ENCODE results near the gene KHK.

The KHK gene

DNA sequence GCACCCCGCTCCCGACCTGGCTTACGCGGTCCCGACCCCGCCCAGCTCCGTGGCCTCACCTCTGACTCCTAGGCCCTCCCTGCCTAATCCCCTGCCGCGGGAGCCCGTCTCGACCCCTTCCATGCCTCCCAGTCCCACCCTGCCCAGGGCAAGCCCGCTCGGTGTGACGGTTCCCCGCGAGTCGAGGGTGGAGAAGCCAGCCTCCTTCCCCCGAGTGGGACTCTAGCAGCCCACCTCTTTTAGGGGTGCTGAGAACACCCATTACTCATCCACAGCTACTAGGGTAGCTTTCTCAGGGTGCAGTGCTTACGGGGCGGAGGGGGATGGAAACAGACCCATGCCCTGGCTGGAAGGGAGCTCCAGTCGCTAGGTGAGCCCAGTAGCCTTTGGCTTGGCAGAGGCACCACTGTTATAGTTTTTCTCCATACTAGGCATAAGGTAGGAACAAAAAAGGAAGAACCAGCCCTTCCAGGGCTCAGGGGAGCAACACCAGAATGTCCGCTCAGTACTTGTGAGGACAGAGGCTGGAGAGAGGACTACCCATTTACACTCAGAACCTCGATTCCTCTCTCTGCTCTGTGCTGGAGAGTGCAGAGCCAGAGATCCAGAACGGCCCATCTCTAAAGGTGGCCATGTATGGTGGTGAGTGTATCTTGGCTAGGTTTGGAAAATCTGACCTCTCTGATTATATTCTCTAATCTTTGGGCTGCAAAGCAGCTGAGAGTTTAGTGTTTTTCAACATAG lies 34.5 kb upstream of the KHK start:
- TF ChIP-seq, protein P1, sequence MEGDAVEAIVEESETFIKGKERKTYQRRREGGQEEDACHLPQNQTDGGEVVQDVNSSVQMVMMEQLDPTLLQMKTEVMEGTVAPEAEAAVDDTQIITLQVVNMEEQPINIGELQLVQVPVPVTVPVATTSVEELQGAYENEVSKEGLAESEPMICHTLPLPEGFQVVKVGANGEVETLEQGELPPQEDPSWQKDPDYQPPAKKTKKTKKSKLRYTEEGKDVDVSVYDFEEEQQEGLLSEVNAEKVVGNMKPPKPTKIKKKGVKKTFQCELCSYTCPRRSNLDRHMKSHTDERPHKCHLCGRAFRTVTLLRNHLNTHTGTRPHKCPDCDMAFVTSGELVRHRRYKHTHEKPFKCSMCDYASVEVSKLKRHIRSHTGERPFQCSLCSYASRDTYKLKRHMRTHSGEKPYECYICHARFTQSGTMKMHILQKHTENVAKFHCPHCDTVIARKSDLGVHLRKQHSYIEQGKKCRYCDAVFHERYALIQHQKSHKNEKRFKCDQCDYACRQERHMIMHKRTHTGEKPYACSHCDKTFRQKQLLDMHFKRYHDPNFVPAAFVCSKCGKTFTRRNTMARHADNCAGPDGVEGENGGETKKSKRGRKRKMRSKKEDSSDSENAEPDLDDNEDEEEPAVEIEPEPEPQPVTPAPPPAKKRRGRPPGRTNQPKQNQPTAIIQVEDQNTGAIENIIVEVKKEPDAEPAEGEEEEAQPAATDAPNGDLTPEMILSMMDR (IDR thresholded peaks at IDR 0.05; ENCODE audit: insufficient read depth, low read depth, low read length, missing control alignments) = no peak
- DNase-seq (ENCODE audit: low read depth) = no peak
- peak overlapping the region; percentile 86 for H3K4me3 ChIP-seq (ENCODE audit: low read length)

DNA sequence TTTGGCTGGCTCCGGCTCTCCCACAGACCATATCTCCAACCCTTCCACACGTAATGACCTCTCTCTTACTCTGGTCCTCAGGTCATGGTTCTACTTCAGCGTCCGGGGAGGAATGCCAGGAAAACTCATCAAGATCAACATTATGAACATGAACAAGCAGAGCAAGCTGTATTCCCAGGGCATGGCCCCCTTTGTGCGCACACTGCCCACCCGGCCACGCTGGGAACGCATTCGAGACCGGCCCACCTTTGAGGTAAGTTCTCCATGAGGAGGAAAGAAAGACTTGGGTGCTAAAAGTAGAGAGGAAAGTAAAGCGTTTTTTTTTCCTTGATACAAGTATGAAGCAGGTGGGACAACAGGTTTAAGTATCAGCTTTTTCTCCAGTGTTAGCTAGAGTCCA lies 33.3 kb upstream of the KHK start:
- DNase-seq (ENCODE audit: low read depth) = no peak
- TF ChIP-seq, protein P1 (IDR thresholded peaks at IDR 0.05; ENCODE audit: insufficient read depth, low read depth, low read length, missing control alignments) = no peak
- no peak overlapping the region for H3K4me3 ChIP-seq (ENCODE audit: low read length)

DNA sequence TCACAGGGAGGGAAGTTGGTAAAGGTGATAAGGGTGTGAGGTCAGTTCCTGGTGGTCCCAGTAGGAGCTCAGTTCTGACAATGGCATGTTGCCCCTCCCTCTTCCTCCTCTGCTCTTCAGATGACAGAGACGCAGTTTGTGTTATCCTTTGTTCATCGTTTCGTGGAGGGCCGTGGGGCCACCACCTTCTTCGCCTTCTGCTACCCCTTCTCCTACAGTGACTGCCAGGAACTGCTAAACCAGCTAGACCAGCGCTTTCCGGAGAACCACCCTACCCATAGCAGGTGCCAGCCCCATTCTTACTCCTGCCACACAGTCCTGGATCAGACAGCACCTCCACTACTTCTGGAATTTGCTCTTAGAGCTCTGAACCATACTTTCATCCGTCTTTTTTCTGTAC lies 32.8 kb upstream of the KHK start:
- DNase-seq (ENCODE audit: low read depth) = no peak
- TF ChIP-seq, protein P1 (IDR thresholded peaks at IDR 0.05; ENCODE audit: insufficient read depth, low read depth, low read length, missing control alignments) = no peak
- H3K4me3 ChIP-seq (ENCODE audit: low read length) = no peak overlapping the region

DNA sequence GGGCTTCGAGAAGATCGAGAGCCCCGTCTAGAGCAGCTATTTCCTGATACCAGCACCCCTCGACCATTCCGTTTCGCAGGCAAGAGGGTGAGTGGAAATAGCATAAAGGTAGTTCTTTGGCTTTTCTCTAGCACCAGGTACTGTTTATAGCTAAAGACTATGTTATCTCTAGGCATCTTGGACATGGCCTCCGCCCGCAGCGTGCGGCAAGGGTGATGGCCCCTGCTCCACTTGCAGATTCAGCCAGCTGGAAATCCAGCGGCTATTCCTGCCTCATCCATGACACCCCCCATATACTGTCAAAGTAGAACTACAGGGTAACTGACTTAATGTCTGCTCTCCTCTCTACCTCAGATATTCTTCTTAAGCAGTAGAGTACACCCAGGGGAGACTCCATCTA lies 31.9 kb upstream of the KHK start:
- no peak overlapping the region for H3K4me3 ChIP-seq (ENCODE audit: low read length)
- DNase-seq (ENCODE audit: low read depth) = no peak
- TF ChIP-seq, protein P1 (IDR thresholded peaks at IDR 0.05; ENCODE audit: insufficient read depth, low read depth, low read length, missing control alignments) = no peak

DNA sequence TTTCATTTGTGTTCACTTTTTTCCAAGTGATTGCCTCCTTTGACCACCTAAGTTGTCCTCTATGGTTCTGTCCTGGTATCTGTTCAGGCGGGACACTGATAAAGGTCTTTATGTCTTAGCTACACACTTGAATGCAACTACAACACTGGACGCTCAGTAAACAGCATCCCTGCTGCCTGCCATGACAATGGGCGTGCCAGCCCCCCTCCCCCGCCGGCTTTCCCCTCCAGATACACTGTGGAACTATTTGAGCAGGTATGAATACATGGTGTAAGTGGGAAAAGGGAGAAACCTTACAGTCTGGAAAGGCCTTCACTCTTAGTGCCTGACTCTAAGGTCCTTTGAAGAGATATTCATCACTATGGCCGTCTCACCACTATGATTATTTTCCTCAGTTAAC lies 29.4 kb upstream of the KHK start:
- TF ChIP-seq, protein P1 (IDR thresholded peaks at IDR 0.05; ENCODE audit: insufficient read depth, low read depth, low read length, missing control alignments) = no peak
- H3K4me3 ChIP-seq (ENCODE audit: low read length) = no peak overlapping the region
- DNase-seq (ENCODE audit: low read depth) = no peak

DNA sequence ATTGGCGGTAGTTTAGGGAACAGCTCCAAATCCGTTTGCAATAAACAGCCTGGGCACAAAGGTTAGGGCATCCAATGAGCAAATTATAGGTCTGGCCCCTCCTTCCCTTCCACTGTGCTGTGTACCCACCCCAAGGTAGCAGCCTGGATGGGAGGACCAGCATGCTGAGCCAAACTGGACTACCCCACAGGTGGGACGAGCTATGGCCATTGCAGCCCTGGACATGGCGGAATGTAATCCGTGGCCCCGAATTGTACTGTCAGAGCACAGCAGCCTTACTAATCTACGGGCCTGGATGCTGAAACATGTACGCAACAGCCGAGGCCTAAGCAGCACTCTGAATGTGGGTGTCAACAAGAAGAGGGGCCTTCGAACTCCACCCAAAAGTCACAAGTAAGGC lies 28.4 kb upstream of the KHK start:
- DNase-seq (ENCODE audit: low read depth) = no peak
- TF ChIP-seq, protein P1 (IDR thresholded peaks at IDR 0.05; ENCODE audit: insufficient read depth, low read depth, low read length, missing control alignments) = no peak
- H3K4me3 ChIP-seq (ENCODE audit: low read length) = no peak overlapping the region
